ENCODE measurements around the gene SRI. TPM values are rescaled to one million over a fixed set of nuclear protein-coding genes. Genes with fewer than 3 reads are reported as not detected.
"Not testable (repeated sequence)": the region's sequence is repeated elsewhere in the genome, so short reads cannot be mapped to it uniquely, and the experiment has no call there.

SRI gene
- total RNA-seq, 2 experiments from 2014 or later: 168 to 177 TPM

- CTCF ChIA-PET: no interaction called here
- POLR2A ChIA-PET: no interaction called here
- Mint-ChIP-seq H3K4me1 (peaks cover 7% of the 10 kb centered on the region), H3K27me3 (no peaks in the 10 kb centered on the region), H3K27ac (no peak overlapping the region), H3K4me3 (no peak overlapping the region), H3K9me3 (no peaks in the 10 kb centered on the region), H3K36me3 (ENCODE audit: low read depth) (peaks cover 27% of the 10 kb centered on the region)
- DNase-seq: no peak
These were observed 19.0 kb downstream of the SRI start for GRCh38 chr7:88200789-88201188.

GRCh38 chr7:88200261-88200660, 19.6 kb downstream of the SRI start:
- Mint-ChIP-seq H3K9me3 (no peaks in the 10 kb centered on the region), H3K27me3 (no peaks in the 10 kb centered on the region), H3K36me3 (ENCODE audit: low read depth) (peaks cover 22% of the 10 kb centered on the region), H3K27ac (no peak overlapping the region), H3K4me1 (peaks cover 7% of the 10 kb centered on the region), H3K4me3 (no peak overlapping the region)
- no peak for DNase-seq
- ChIA-PET POLR2A (no interaction called here), CTCF (no interaction called here)

- Mint-ChIP-seq H3K9me3 (no peaks in the 10 kb centered on the region), H3K4me3 (no peak overlapping the region), H3K27me3 (no peaks in the 10 kb centered on the region), H3K27ac (no peak overlapping the region), H3K4me1 (no peaks in the 10 kb centered on the region), H3K36me3 (ENCODE audit: low read depth) (no peaks in the 10 kb centered on the region)
- no peak for DNase-seq
- POLR2A ChIA-PET: no interaction called here
- CTCF ChIA-PET: no interaction called here
These were observed 27.9 kb downstream of the SRI start for GRCh38 chr7:88191911-88192310.

- DNase-seq: no peak
- Mint-ChIP-seq H3K27me3 (no peaks in the 10 kb centered on the region), H3K4me1 (peaks cover 4% of the 10 kb centered on the region), H3K36me3 (ENCODE audit: low read depth) (no peaks in the 10 kb centered on the region), H3K9me3 (no peaks in the 10 kb centered on the region), H3K4me3 (no peak overlapping the region), H3K27ac (no peak overlapping the region)
- ChIA-PET POLR2A (no interaction called here), CTCF (no interaction called here)
These were observed 34.2 kb downstream of the SRI start for GRCh38 chr7:88185650-88186049.

- Mint-ChIP-seq H3K27me3 (no peaks in the 10 kb centered on the region), H3K36me3 (ENCODE audit: low read depth) (no peaks in the 10 kb centered on the region), H3K4me3 (no peak overlapping the region), H3K27ac (no peak overlapping the region), H3K9me3 (no peaks in the 10 kb centered on the region), H3K4me1 (peaks cover 4% of the 10 kb centered on the region)
- CTCF ChIA-PET: no interaction called here
- peak; percentile 21 for DNase-seq
- POLR2A ChIA-PET: no interaction called here
These were observed 35.0 kb downstream of the SRI start for GRCh38 chr7:88184848-88185304.

- Mint-ChIP-seq H3K27ac (no peak overlapping the region), H3K4me1 (peaks cover 4% of the 10 kb centered on the region), H3K27me3 (no peaks in the 10 kb centered on the region), H3K9me3 (no peaks in the 10 kb centered on the region), H3K4me3 (no peak overlapping the region), H3K36me3 (ENCODE audit: low read depth) (no peaks in the 10 kb centered on the region)
- ChIA-PET POLR2A (no interaction called here), CTCF (no interaction called here)
- no peak for DNase-seq
These were observed 36.8 kb downstream of the SRI start for GRCh38 chr7:88183051-88183450.

- CTCF ChIA-PET: no interaction called here
These were observed 43.6 kb downstream of the SRI start for GRCh38 chr7:88176190-88176589.

GRCh38 chr7:88172842-88173241, 47.0 kb downstream of the SRI start:
- Mint-ChIP-seq H3K4me3 (no peak overlapping the region), H3K9me3 (no peaks in the 10 kb centered on the region), H3K27ac (no peak overlapping the region), H3K36me3 (ENCODE audit: low read depth) (no peaks in the 10 kb centered on the region), H3K4me1 (no peaks in the 10 kb centered on the region), H3K27me3 (no peaks in the 10 kb centered on the region)
- DNase-seq: no peak
- ChIA-PET CTCF (no interaction called here), POLR2A (no interaction called here)

More at GRCh38 chr7:88176190-88176589, 43.6 kb downstream of the SRI start:
- no peaks in the 10 kb centered on the region for H3K36me3 Mint-ChIP-seq (ENCODE audit: low read depth)
- no peak overlapping the region for H3K4me3 Mint-ChIP-seq
- POLR2A ChIA-PET: no interaction called here
- no peaks in the 10 kb centered on the region for H3K9me3 Mint-ChIP-seq
- no peak for DNase-seq
- no peak overlapping the region for H3K27ac Mint-ChIP-seq
- H3K4me1 Mint-ChIP-seq: no peaks in the 10 kb centered on the region
- H3K27me3 Mint-ChIP-seq: no peaks in the 10 kb centered on the region

- DNase-seq: no peak
- POLR2A ChIA-PET: no interaction called here
- H3K27ac Mint-ChIP-seq: no peak overlapping the region
- CTCF ChIA-PET: interaction anchor here (1.1 to 1.4 kb wide), 4 partner anchors 17 to 283 kb away, joined by 3 to 4 read pairs (median 3); no protein-coding TSS in a partner anchor
- H3K27me3 Mint-ChIP-seq: no peaks in the 10 kb centered on the region
- no peaks in the 10 kb centered on the region for H3K9me3 Mint-ChIP-seq
- H3K4me3 Mint-ChIP-seq: no peak overlapping the region
- H3K4me1 Mint-ChIP-seq: no peaks in the 10 kb centered on the region
- no peaks in the 10 kb centered on the region for H3K36me3 Mint-ChIP-seq (ENCODE audit: low read depth)
These were observed 50.0 kb downstream of the SRI start for GRCh38 chr7:88169717-88170320.

- POLR2A ChIA-PET: no interaction called here
- CTCF ChIA-PET: no interaction called here
- no peak overlapping the region for H3K4me3 Mint-ChIP-seq
- H3K9me3 Mint-ChIP-seq: no peaks in the 10 kb centered on the region
- no peak overlapping the region for H3K27ac Mint-ChIP-seq
- no peaks in the 10 kb centered on the region for H3K4me1 Mint-ChIP-seq
- DNase-seq: no peak
- H3K36me3 Mint-ChIP-seq (ENCODE audit: low read depth): no peaks in the 10 kb centered on the region
- H3K27me3 Mint-ChIP-seq: no peaks in the 10 kb centered on the region
These were observed 52.1 kb downstream of the SRI start for GRCh38 chr7:88167721-88168120.

GRCh38 chr7:88167223-88167622, 52.6 kb downstream of the SRI start:
- POLR2A ChIA-PET: no interaction called here
- no peak overlapping the region for H3K27ac Mint-ChIP-seq

GRCh38 chr7:88165697-88166096, 54.1 kb downstream of the SRI start:
- Mint-ChIP-seq H3K9me3 (no peaks in the 10 kb centered on the region), H3K27ac (no peak overlapping the region), H3K36me3 (ENCODE audit: low read depth) (no peaks in the 10 kb centered on the region), H3K4me1 (no peaks in the 10 kb centered on the region), H3K4me3 (no peak overlapping the region), H3K27me3 (no peaks in the 10 kb centered on the region)
- CTCF ChIA-PET: no interaction called here
- POLR2A ChIA-PET: no interaction called here
- DNase-seq: no peak

More at GRCh38 chr7:88167223-88167622, 52.6 kb downstream of the SRI start:
- no peak for DNase-seq
- Mint-ChIP-seq H3K36me3 (ENCODE audit: low read depth) (no peaks in the 10 kb centered on the region), H3K4me1 (no peaks in the 10 kb centered on the region), H3K9me3 (no peaks in the 10 kb centered on the region), H3K4me3 (no peak overlapping the region), H3K27me3 (no peaks in the 10 kb centered on the region)
- CTCF ChIA-PET: no interaction called here

- DNase-seq; H3K27ac Mint-ChIP-seq; H3K4me1 Mint-ChIP-seq; CTCF ChIA-PET; H3K36me3 Mint-ChIP-seq (ENCODE audit: low read depth); H3K9me3 Mint-ChIP-seq; H3K27me3 Mint-ChIP-seq; H3K4me3 Mint-ChIP-seq; POLR2A ChIA-PET: not testable (repeated sequence)
These were observed 60.1 kb downstream of the SRI start for GRCh38 chr7:88159741-88160140.

GRCh38 chr7:88156356-88156755, 63.5 kb downstream of the SRI start:
- no peaks in the 10 kb centered on the region for H3K36me3 Mint-ChIP-seq (ENCODE audit: low read depth)
- peaks cover 2% of the 10 kb centered on the region for H3K9me3 Mint-ChIP-seq
- DNase-seq: no peak
- no peak overlapping the region for H3K4me3 Mint-ChIP-seq
- no peak overlapping the region for H3K27ac Mint-ChIP-seq
- H3K4me1 Mint-ChIP-seq: no peaks in the 10 kb centered on the region
- H3K27me3 Mint-ChIP-seq: no peaks in the 10 kb centered on the region
- ChIA-PET CTCF (no interaction called here), POLR2A (no interaction called here)

All from activated CD4-positive, alpha-beta memory T cell treated with anti-CD3 and anti-CD28 coated beads, Interleukin-2, amount 10 ng/mL, durations not matched to agents 7 days and 5 days (primary cell).